Measurements from ENCODE around the gene SYNCRIP. TPM values are rescaled to one million over a fixed set of nuclear protein-coding genes. Genes with fewer than 3 reads are reported as not detected.
A peak's percentile ranks its signal among the peaks of the same experiment; 100 is the strongest.

Gene SYNCRIP
- total RNA-seq, 2 experiments from 2014 or later: 136 to 137 TPM

- H3K4me3 Mint-ChIP-seq: peak overlapping the region; percentile 52
- H3K4me1 Mint-ChIP-seq (ENCODE audit: low read depth): peaks cover 59% of the 10 kb centered on the region
- H3K27ac Mint-ChIP-seq: peak overlapping the region; percentile 93
- H3K36me3 Mint-ChIP-seq (ENCODE audit: low read depth): peaks cover 49% of the 10 kb centered on the region
- H3K9me3 Mint-ChIP-seq (ENCODE audit: insufficient read depth): no peaks in the 10 kb centered on the region
- ATAC-seq (peak; percentile 91), DNase-seq (peak; percentile 79)
- POLR2A ChIA-PET: interaction anchor here (0.6 to 4.6 kb wide), 6 partner anchors 8 to 220 kb away, joined by 3 to 138 read pairs (median 6); partner anchors contain the start of gene SYNCRIP
- H3K27me3 Mint-ChIP-seq (ENCODE audit: low read depth): no peaks in the 10 kb centered on the region
- CTCF ChIA-PET: interaction anchor here (0.9 to 2.0 kb wide), 7 partner anchors 9 to 77 kb away, joined by 3 to 17 read pairs (median 5); partner anchors contain the start of gene SYNCRIP
These were observed 27.1 kb upstream of the SYNCRIP start for GRCh38 chr6:85669735-85670194.

GRCh38 chr6:85662251-85662650 is 19.6 kb upstream of the SYNCRIP start:
- Mint-ChIP-seq H3K4me1 (ENCODE audit: low read depth) (no peaks in the 10 kb centered on the region), H3K4me3 (no peak overlapping the region), H3K36me3 (ENCODE audit: low read depth) (peaks cover 19% of the 10 kb centered on the region), H3K27me3 (ENCODE audit: low read depth) (no peaks in the 10 kb centered on the region), H3K9me3 (ENCODE audit: insufficient read depth) (peaks cover 10% of the 10 kb centered on the region), H3K27ac (no peak overlapping the region)
- ATAC-seq: no peak
- ChIA-PET POLR2A (interaction anchor here (0.6 to 1.3 kb wide), 4 partner anchors 8 to 275 kb away, joined by 3 to 4 read pairs (median 4); no protein-coding TSS in a partner anchor), CTCF (interaction anchor here (0.9 to 1.1 kb wide), 2 partner anchors 13 to 125 kb away, joined by 3 read pairs; no protein-coding TSS in a partner anchor)
- DNase-seq: no peak

GRCh38 chr6:85660181-85660611 is 17.5 kb upstream of the SYNCRIP start:
- CTCF ChIA-PET: no interaction called here
- Mint-ChIP-seq H3K4me1 (ENCODE audit: low read depth) (no peaks in the 10 kb centered on the region), H3K36me3 (ENCODE audit: low read depth) (peaks cover 13% of the 10 kb centered on the region), H3K27ac (no peak overlapping the region), H3K9me3 (ENCODE audit: insufficient read depth) (peaks cover 10% of the 10 kb centered on the region), H3K4me3 (no peak overlapping the region), H3K27me3 (ENCODE audit: low read depth) (no peaks in the 10 kb centered on the region)
- ATAC-seq (no peak), DNase-seq (no peak)
- POLR2A ChIA-PET: interaction anchor here (0.9 to 2.0 kb wide), 3 partner anchors 15 to 18 kb away, joined by 4 to 5 read pairs (median 4); partner anchors contain the start of gene SYNCRIP

GRCh38 chr6:85650606-85651005 is 7.9 kb upstream of the SYNCRIP start:
- Mint-ChIP-seq H3K36me3 (ENCODE audit: low read depth) (peaks cover 2% of the 10 kb centered on the region), H3K9me3 (ENCODE audit: insufficient read depth) (no peaks in the 10 kb centered on the region), H3K4me3 (no peak overlapping the region), H3K27me3 (ENCODE audit: low read depth) (peaks cover 6% of the 10 kb centered on the region), H3K4me1 (ENCODE audit: low read depth) (peaks cover under 1% of the 10 kb centered on the region), H3K27ac (no peak overlapping the region)
- ATAC-seq: no peak
- DNase-seq: no peak
- ChIA-PET CTCF (interaction anchor here (0.7 kb wide), 1 partner anchor 20 kb away, joined by 3 read pairs; no protein-coding TSS in a partner anchor), POLR2A (interaction anchor here (1.4 kb wide), 1 partner anchor 28 kb away, joined by 7 read pairs; no protein-coding TSS in a partner anchor)

GRCh38 chr6:85644279-85644762 is 1.6 kb upstream of the SYNCRIP start:
- no peaks in the 10 kb centered on the region for H3K9me3 Mint-ChIP-seq (ENCODE audit: insufficient read depth)
- DNase-seq (no peak), ATAC-seq (no peak)
- peaks cover 6% of the 10 kb centered on the region for H3K27me3 Mint-ChIP-seq (ENCODE audit: low read depth)
- peak overlapping the region; percentile 83 for H3K4me3 Mint-ChIP-seq
- H3K27ac Mint-ChIP-seq: peak overlapping the region; percentile 91
- peaks cover 27% of the 10 kb centered on the region for H3K4me1 Mint-ChIP-seq (ENCODE audit: low read depth)
- POLR2A ChIA-PET: interaction anchor here (0.6 to 10.5 kb wide), 8 partner anchors 8 to 51 kb away, joined by 3 to 501 read pairs (median 6); partner anchors contain the start of gene SNX14
- H3K36me3 Mint-ChIP-seq (ENCODE audit: low read depth): peaks cover 29% of the 10 kb centered on the region
- CTCF ChIA-PET: interaction anchor here (1.0 to 7.4 kb wide), 3 partner anchors 26 to 33 kb away, joined by 5 to 106 read pairs (median 12); no protein-coding TSS in a partner anchor

- Mint-ChIP-seq H3K9me3 (ENCODE audit: insufficient read depth) (no peaks in the 10 kb centered on the region), H3K27me3 (ENCODE audit: low read depth) (peaks cover 4% of the 10 kb centered on the region), H3K36me3 (ENCODE audit: low read depth) (peaks cover 35% of the 10 kb centered on the region), H3K27ac (peak overlapping the region; percentile 99), H3K4me3 (peak overlapping the region; percentile 90), H3K4me1 (ENCODE audit: low read depth) (peaks cover 34% of the 10 kb centered on the region)
- ChIA-PET POLR2A (interaction anchor here (0.9 to 10.5 kb wide), 11 partner anchors 9 to 239 kb away, joined by 3 to 501 read pairs (median 4); partner anchors contain the start of gene SNX14), CTCF (interaction anchor here (1.6 to 7.4 kb wide), 2 partner anchors 26 to 33 kb away, joined by 12 to 106 read pairs; no protein-coding TSS in a partner anchor)
- DNase-seq (peak; percentile 80), ATAC-seq (peak; percentile 57)
These were observed 1.0 kb upstream of the SYNCRIP start for GRCh38 chr6:85643537-85644278.

- no peaks in the 10 kb centered on the region for H3K27me3 Mint-ChIP-seq (ENCODE audit: low read depth)
- H3K4me1 Mint-ChIP-seq (ENCODE audit: low read depth): peaks cover 47% of the 10 kb centered on the region
- peak; percentile 4 for ATAC-seq
- ChIA-PET CTCF (interaction anchor here (1.1 to 7.4 kb wide), 3 partner anchors 28 to 35 kb away, joined by 4 to 106 read pairs (median 5); no protein-coding TSS in a partner anchor), POLR2A (interaction anchor here (0.6 to 10.5 kb wide), 19 partner anchors 8 to 1948 kb away, joined by 3 to 501 read pairs (median 4); partner anchors contain the start of genes ORC3, RARS2 and SNX14)
- peak overlapping the region; percentile 99 for H3K27ac Mint-ChIP-seq
- peak; percentile 66 for DNase-seq
- H3K4me3 Mint-ChIP-seq: peak overlapping the region; percentile 90
- H3K9me3 Mint-ChIP-seq (ENCODE audit: insufficient read depth): no peaks in the 10 kb centered on the region
- H3K36me3 Mint-ChIP-seq (ENCODE audit: low read depth): peaks cover 48% of the 10 kb centered on the region
These were observed 551 bp downstream of the SYNCRIP start for GRCh38 chr6:85641897-85642773.

GRCh38 chr6:85641522-85641896 is 1.2 kb downstream of the SYNCRIP start:
- Mint-ChIP-seq H3K27ac (peak overlapping the region; percentile 99), H3K36me3 (ENCODE audit: low read depth) (peaks cover 55% of the 10 kb centered on the region), H3K4me1 (ENCODE audit: low read depth) (peaks cover 50% of the 10 kb centered on the region), H3K9me3 (ENCODE audit: insufficient read depth) (no peaks in the 10 kb centered on the region), H3K27me3 (ENCODE audit: low read depth) (no peaks in the 10 kb centered on the region), H3K4me3 (peak overlapping the region; percentile 90)
- no peak for DNase-seq
- ATAC-seq: no peak
- POLR2A ChIA-PET: interaction anchor here (4.2 to 10.5 kb wide), 3 partner anchors 30 to 48 kb away, joined by 20 to 501 read pairs (median 138); partner anchors contain the start of gene SNX14
- CTCF ChIA-PET: interaction anchor here (1.0 to 7.4 kb wide), 3 partner anchors 29 to 48 kb away, joined by 7 to 106 read pairs (median 8); partner anchors contain the start of gene SNX14

GRCh38 chr6:85640821-85641220 is 1.9 kb downstream of the SYNCRIP start:
- CTCF ChIA-PET: interaction anchor here (0.8 to 7.4 kb wide), 4 partner anchors 9 to 47 kb away, joined by 3 to 106 read pairs (median 8); partner anchors contain the start of gene SNX14
- Mint-ChIP-seq H3K27ac (peak overlapping the region; percentile 99), H3K4me3 (peak overlapping the region; percentile 90), H3K36me3 (ENCODE audit: low read depth) (peaks cover 58% of the 10 kb centered on the region), H3K4me1 (ENCODE audit: low read depth) (peaks cover 52% of the 10 kb centered on the region), H3K27me3 (ENCODE audit: low read depth) (no peaks in the 10 kb centered on the region), H3K9me3 (ENCODE audit: insufficient read depth) (no peaks in the 10 kb centered on the region)
- ATAC-seq (no peak), DNase-seq (no peak)
- POLR2A ChIA-PET: interaction anchor here (0.8 to 10.5 kb wide), 4 partner anchors 8 to 48 kb away, joined by 4 to 501 read pairs (median 79); partner anchors contain the start of gene SNX14

- DNase-seq: no peak
- Mint-ChIP-seq H3K27me3 (ENCODE audit: low read depth) (no peaks in the 10 kb centered on the region), H3K9me3 (ENCODE audit: insufficient read depth) (no peaks in the 10 kb centered on the region), H3K36me3 (ENCODE audit: low read depth) (peaks cover 78% of the 10 kb centered on the region), H3K27ac (peak overlapping the region; percentile 17), H3K4me3 (no peak overlapping the region), H3K4me1 (ENCODE audit: low read depth) (peaks cover 53% of the 10 kb centered on the region)
- POLR2A ChIA-PET: interaction anchor here (4.2 to 10.5 kb wide), 3 partner anchors 34 to 44 kb away, joined by 20 to 501 read pairs (median 138); partner anchors contain the start of gene SNX14
- CTCF ChIA-PET: interaction anchor here (7.4 kb wide), 1 partner anchor 39 kb away, joined by 106 read pairs; no protein-coding TSS in a partner anchor
- ATAC-seq: no peak
These were observed 5.1 kb downstream of the SYNCRIP start for GRCh38 chr6:85637579-85637978.

All from activated CD8-positive, alpha-beta T cell treated with anti-CD3 and anti-CD28 coated beads, Interleukin-2, amount 10 ng/mL, durations not matched to agents 7 days and 5 days (primary cell).